Erythroblast (primary cell): ENCODE data around the gene CHEK2.

ENCODE experiments used
- GATA1 ChIP-seq: IDR thresholded peaks from 2 replicates; pipeline ENCODE4 v1.6.1; 2011; ENCODE audit warnings: low read depth, mild to moderate bottlenecking, control low read depth, low read length, moderate library complexity
- POLR2A ChIP-seq: IDR thresholded peaks from 2 replicates; pipeline ENCODE4 v1.6.1; 2011; ENCODE audit warnings: mild to moderate bottlenecking, low read length

DNA sequence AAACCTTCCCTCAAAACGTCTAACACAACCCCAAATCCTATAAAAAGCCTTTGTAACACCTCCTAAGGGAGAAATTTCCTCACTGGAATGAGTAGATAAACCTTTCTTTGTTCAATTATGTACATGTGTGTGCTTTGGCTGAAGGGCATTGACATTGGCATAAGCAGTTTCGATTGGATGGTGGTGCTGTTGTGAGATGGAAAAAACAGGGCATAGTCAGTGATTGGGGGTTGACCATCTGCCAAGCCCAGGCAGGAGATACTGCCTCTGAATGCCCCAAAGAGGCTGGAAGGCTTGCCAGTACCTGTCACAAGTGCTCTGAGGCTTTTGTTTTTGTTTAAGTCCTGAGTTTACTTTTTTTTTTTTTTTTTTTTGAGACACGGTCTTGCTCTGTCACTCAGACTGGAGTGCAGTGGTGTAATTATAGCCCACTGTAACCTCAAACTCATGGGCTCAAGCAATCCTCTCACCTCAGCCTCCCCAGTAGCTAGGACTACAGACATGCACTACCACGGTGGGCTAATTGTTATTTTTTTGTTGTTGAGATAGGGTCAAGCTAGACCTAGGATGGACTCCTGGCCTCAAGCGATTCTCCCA is 29.7 kb upstream of the CHEK2 start:
- TF ChIP-seq POLR2A: no peak
- TF ChIP-seq GATA1: no peak
